Measurements from ENCODE around the gene BDKRB2.
A peak's percentile ranks its signal among the peaks of the same experiment; 100 is the strongest.

BDKRB2 gene

GRCh38 chr14:96275177-96276112 lies 70.8 kb downstream of the BDKRB2 start:
- peak; percentile 15 for DNase-seq

GRCh38 chr14:96277890-96278289 lies 73.3 kb downstream of the BDKRB2 start:
- DNase-seq = no peak

GRCh38 chr14:96279564-96279963 lies 74.9 kb downstream of the BDKRB2 start:
- DNase-seq = no peak

DNA sequence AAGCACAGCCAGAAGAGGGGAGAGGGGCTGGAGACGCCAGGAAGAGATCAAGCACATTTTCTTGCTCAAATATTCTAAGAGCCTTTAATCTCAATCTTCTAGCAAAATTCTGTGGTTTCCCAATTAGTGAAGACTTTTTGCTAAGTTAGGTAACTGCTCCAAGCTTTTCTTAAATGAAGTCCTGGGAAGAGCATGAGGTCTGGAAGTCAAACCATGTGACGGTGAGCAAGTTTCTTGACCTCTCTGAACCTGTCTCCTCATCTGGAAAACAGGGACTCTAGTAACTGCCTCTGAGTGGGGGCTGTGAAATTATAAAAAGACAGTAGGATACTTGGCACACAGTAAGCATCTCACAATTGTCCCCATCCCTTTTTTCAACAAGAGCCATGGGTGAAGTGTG lies 75.5 kb downstream of the BDKRB2 start:
- no peak for DNase-seq

- DNase-seq = no peak
Observed at GRCh38 chr14:96281486-96281885, 76.8 kb downstream of the BDKRB2 start.

GRCh38 chr14:96284008-96284407 lies 79.4 kb downstream of the BDKRB2 start:
- no peak for DNase-seq

- no peak for DNase-seq
Observed at GRCh38 chr14:96284430-96284829, 79.8 kb downstream of the BDKRB2 start.

- no peak for DNase-seq
Observed at GRCh38 chr14:96285667-96286066, 81.0 kb downstream of the BDKRB2 start.

DNA sequence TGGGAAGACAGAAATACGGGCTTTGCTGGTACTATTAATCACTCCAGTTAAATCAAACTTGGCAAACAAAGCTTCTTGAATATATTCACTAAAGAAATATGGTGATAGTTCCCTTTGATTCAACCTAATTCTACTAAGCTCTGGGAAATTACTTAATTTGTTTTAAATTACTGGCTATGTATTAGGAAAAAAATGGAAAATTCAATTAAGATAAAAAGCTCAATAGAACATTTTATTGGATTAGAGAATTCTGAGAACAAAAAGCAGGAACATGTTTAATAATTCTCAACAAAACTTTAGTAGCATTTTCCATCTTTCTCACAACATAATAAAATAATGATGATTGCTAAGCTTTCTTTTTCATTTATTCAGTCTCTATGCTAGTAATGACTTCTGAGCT lies 81.6 kb downstream of the BDKRB2 start:
- no peak for DNase-seq

DNA sequence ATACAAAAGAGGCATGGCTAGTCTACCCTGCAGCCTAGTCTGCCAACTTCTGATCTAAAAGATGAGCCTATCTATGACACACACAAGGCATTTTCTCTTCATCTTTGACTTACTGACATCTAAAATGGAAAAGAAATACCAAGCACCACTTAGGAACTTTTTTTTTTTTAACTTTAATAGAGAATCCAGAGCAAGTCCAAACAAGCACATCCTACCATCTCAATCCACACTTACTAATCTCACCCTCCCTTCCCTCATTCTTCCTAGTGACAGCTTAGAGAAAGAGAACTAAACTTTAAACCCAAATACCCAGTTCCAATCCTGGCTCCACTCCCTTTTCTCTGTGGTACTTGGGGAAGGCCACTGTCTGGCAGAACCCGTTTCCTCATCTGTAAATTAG lies 83.2 kb downstream of the BDKRB2 start:
- no peak for DNase-seq
